Measurements from ENCODE around the gene HBA2. TPM values are rescaled to one million over a fixed set of nuclear protein-coding genes. Genes with fewer than 3 reads are reported as not detected.

The HBA2 gene
- total and polyA plus RNA-seq, 9 of the 15 experiments (the other 6 are each of a cell fraction or from before 2014, with no cell fraction given): 40.4 to 853 (median 286) TPM

- TF ChIP-seq ZNF583 (CRISPR knock-in tag; IDR thresholded peaks at IDR 0.05) (no peak), HDAC3 (IDR thresholded peaks at IDR 0.05; ENCODE audit: borderline replicate concordance, partially characterized antibody) (no peak), ATF3 (IDR thresholded peaks at IDR 0.05) (no peak), ATF3 (CRISPR knock-in tag; conservative IDR thresholded peaks at IDR 0.05) (no peak), ZNF431 (CRISPR knock-in tag; IDR thresholded peaks at IDR 0.05) (no peak), DPF2 (IDR thresholded peaks at IDR 0.05) (no peak), SP2 (IDR thresholded peaks at IDR 0.05; ENCODE audit: extremely low read depth, low read depth, low read length, poor library complexity, severe bottlenecking) (no peak), GATA2 (CRISPR knock-in tag; IDR thresholded peaks at IDR 0.05) (no peak), GABPB1 (CRISPR knock-in tag; IDR thresholded peaks at IDR 0.05) (no peak), ARHGAP35 (IDR thresholded peaks at IDR 0.05; ENCODE audit: partially characterized antibody) (peak; percentile 64), RFX5 (IDR thresholded peaks at IDR 0.05; ENCODE audit: low read depth, low read length) (no peak), ZNF507 (tag; conservative IDR thresholded peaks at IDR 0.05) (no peak), HSF4 (CRISPR knock-in tag; IDR thresholded peaks at IDR 0.05; ENCODE audit: borderline replicate concordance) (no peak), CBFA2T3 (IDR thresholded peaks at IDR 0.05) (no peak), ZNF124 (CRISPR knock-in tag; IDR thresholded peaks at IDR 0.05) (no peak), DDX20 (tag; IDR thresholded peaks at IDR 0.05; ENCODE audit: low read depth) (no peak), SMAD4 (CRISPR knock-in tag; conservative IDR thresholded peaks at IDR 0.05) (no peak), RFX7 (CRISPR knock-in tag; IDR thresholded peaks at IDR 0.05) (no peak), ZNF695 (CRISPR knock-in tag; IDR thresholded peaks at IDR 0.05) (no peak), BCOR (IDR thresholded peaks at IDR 0.05) (peak; percentile 82), ZNF518B (CRISPR knock-in tag; IDR thresholded peaks at IDR 0.05) (no peak), HLTF (IDR thresholded peaks at IDR 0.05) (no peak), NFIX (CRISPR knock-in tag; IDR thresholded peaks at IDR 0.05; ENCODE audit: low read depth) (no peak), PCBP1 (IDR thresholded peaks at IDR 0.05; ENCODE audit: low read depth, low read length, poor library complexity, severe bottlenecking) (no peak), NUFIP1 (IDR thresholded peaks at IDR 0.05; ENCODE audit: partially characterized antibody) (no peak), ZNF830 (CRISPR knock-in tag; IDR thresholded peaks at IDR 0.05) (no peak), ZNF436 (CRISPR knock-in tag; IDR thresholded peaks at IDR 0.05) (peak; percentile 76; the same call in 1 of the 2 replicates), SOX6 (IDR thresholded peaks at IDR 0.05) (no peak)
Measured at GRCh38 chr16:175011-175949, 2.6 kb downstream of the HBA2 start (continued).
